Heart right ventricle (tissue), 16 donors: ENCODE data around the gene TMEM198. TPM values are rescaled to one million over a fixed set of nuclear protein-coding genes. Genes with fewer than 3 reads are reported as not detected.
A peak's percentile ranks its signal among the peaks of the same experiment; 100 is the strongest.

Experiments used
- ATAC-seq, 8 donors: fragments of 200-7000 bp; cut with Tn5 transposase; one replicate each; pipeline ENCODE4 v1.9.1; 2020; ENCODE audit warnings: mild to moderate bottlenecking in 8 of 8, moderate library complexity in 8 of 8, moderate number of reproducible peaks in 1 of 8
- DNase-seq, 2 donors: peaks; one replicate each; pipeline ENCODE4 v3.0.0-alpha.2; 2020
- H3K27ac ChIP-seq, 10 donors: fragments of 200-600 bp; sonication (generic) in 2 of 10; one replicate each; pipeline versions ENCODE4 v1.5.0 to v1.8.0; 2020 to 2022; ENCODE audit warnings: mild to moderate bottlenecking in 3 of 10
- H3K27me3 ChIP-seq, 7 donors: fragments of 200-600 bp; one replicate each; pipeline ENCODE4 v1.8.0; 2021 to 2022; ENCODE audit warnings: mild to moderate bottlenecking in 2 of 7
- H3K36me3 ChIP-seq, 9 donors: fragments of 200-600 bp; sonication (generic) in 1 of 9; one replicate each; pipeline versions ENCODE4 v1.5.0 to v1.8.0; 2020 to 2022; ENCODE audit warnings: mild to moderate bottlenecking in 2 of 9
- H3K4me1 ChIP-seq, 9 donors: fragments of 200-600 bp; sonication (generic) in 1 of 9; one replicate each; pipeline versions ENCODE4 v1.5.0 to v1.8.0; 2020 to 2022; ENCODE audit warnings: mild to moderate bottlenecking in 4 of 9
- H3K4me3 ChIP-seq, 10 donors: fragments of 200-600 bp; sonication (generic) in 2 of 10; one replicate each; pipeline versions ENCODE4 v1.5.0 to v1.8.0; 2020 to 2022; ENCODE audit warnings: mild to moderate bottlenecking in 7 of 10, moderate library complexity in 2 of 10
- H3K9me3 ChIP-seq, 11 donors: fragments of 200-600 bp in 10 of 11; sonication (generic) in 2 of 11; one replicate each; pipeline versions ENCODE4 v1.5.0 to v1.8.0; 2013 to 2022; ENCODE audit warnings: mild to moderate bottlenecking in 2 of 11, control low read depth in 1 of 11, moderate library complexity in 1 of 11
- CTCF ChIP-seq, 9 donors: fragments of 200-600 bp; sonication (generic) in 2 of 9; IDR thresholded peaks; one replicate each; pipeline versions ENCODE4 v1.5.0 to v1.8.0; 2021 to 2022; ENCODE audit warnings: antibody characterized with exemption in 9 of 9, mild to moderate bottlenecking in 5 of 9, moderate library complexity in 1 of 9
- WGBS, 2 donors: extraction: QIAGEN DNeasy Blood & Tissue Kit; methylation state at CpG; one replicate each; pipeline ENCODE4 v1.1.7; 2013; ENCODE audit warnings: inconsistent platforms in 1 of 2; 5-methylcytosine and 5-hydroxymethylcytosine counted together
- intact Hi-C, 10 donors: fragments of 100-400 bp; cut with DNase I; formaldehyde crosslinking; loops; one replicate each; pipeline versions ENCODE4 v1.11.1 to v1.14.2; 2022
- polyA plus RNA-seq, 2 donors: library from polyadenylated mRNA; stranded (reverse); fragments of 200-250 nt; gene quantifications; one replicate each; pipeline ENCODE4 v1.2.3, GENCODE V29; 2013
- total RNA-seq, 10 donors: library from RNA; stranded (reverse); fragmentation: NEBNext Ultra II Directional in 3 of 10; extraction: Animal tissue kit (Norgen Biotek cat#: 25700) in 3 of 10; gene quantifications; one replicate each; pipeline versions ENCODE4 v1.2.1 to v1.2.4, GENCODE V29; 2021 to 2023
- donor health status: Arrhythmogenic right ventricular cardiomyopathy.
- donor health status: ischemic (EF 13 %, LVEDD 7.1; RV severe dilation, severe dysfunction).
- donor health status: healthy with polysubstance abuse.
- donor health status: DM: no; HTN: yes; CAD: no.
- donor health status: DM: no; HTN: no; CAD: no.
- donor health status: ischemic (EF 25% LVEDD 6.9; RV normal size, moderate dysfunction).
- donor health status: ischemic (EF 25% LVEDD 5.7; RV mildly dilated, moderate dysfunction).
- donor health status: healthy.
- donor health status: DM: yes; HTN: yes; CAD: no.
- donor health status: Ischemic cardiomyopathy.
- donor health status: ischemic (EF 35%, LVEDD 5.7; RV mildly dilated, moderate dysfunction).
- donor health status: nonischemic (EF 11% LVEDD 7.7; RV severe dilation, severe dysfunction).
- donor health status: DM: yes; HTN: yes; CAD: no.
- donor health status: PGD.
- donor health status: ischemic (EF 29% LVEDD 5.4; RV normal size, mild dysfunction).
- donor health status: nonischemic (EF 23%, LVEDD 6.1; RV moderate dilation, normal function).

TMEM198 gene
- total and polyA plus RNA-seq, 12 donors: 0.59 to 10.7 (median 1.9) TPM

- 76 to 80% methylated on average over 17 of the region's 17 CpGs for WGBS, 2 donors
- intact Hi-C loops: no loop called here
- Histone ChIP-seq H3K36me3 (peaks cover 0 to 56% (median 31%) of the 10 kb centered on the region in 9 donors), H3K4me1 (peaks cover 0 to 37% (median 20%) of the 10 kb centered on the region in 9 donors), H3K9me3 (no peaks in the 10 kb centered on the region), H3K4me3 (no peak overlapping the region), H3K27me3 (peaks cover 0 to 33% (median 18%) of the 10 kb centered on the region in 7 donors), H3K27ac (no peak overlapping the region)
- ATAC-seq: no peak
- no peak for TF ChIP-seq CTCF (IDR thresholded peaks at IDR 0.05)
- no peak for DNase-seq
Observed at GRCh38 chr2:219506802-219507526, 36.9 kb upstream of the TMEM198 start.

GRCh38 chr2:219507581-219508443, 36.0 kb upstream of the TMEM198 start:
- Histone ChIP-seq H3K4me1 (peaks cover 0 to 45% (median 20%) of the 10 kb centered on the region in 9 donors), H3K36me3 (peaks cover 0 to 47% (median 31%) of the 10 kb centered on the region in 9 donors), H3K27me3 (peaks cover 0 to 42% (median 27%) of the 10 kb centered on the region in 7 donors), H3K4me3 (no peak overlapping the region), H3K9me3 (no peaks in the 10 kb centered on the region), H3K27ac (no peak overlapping the region)
- TF ChIP-seq CTCF (IDR thresholded peaks at IDR 0.05): no peak
- DNase-seq (no peak), ATAC-seq (peak in 6 of 8 donors; percentile 22 to 51 (median 32))
- intact Hi-C loops: no loop called here
- 42 to 51% methylated on average over 8 of the region's 8 CpGs for WGBS, 2 donors

GRCh38 chr2:219508444-219508734, 35.4 kb upstream of the TMEM198 start:
- DNase-seq (no peak), ATAC-seq (no peak)
- 61 to 62% methylated on average over 4 of the region's 4 CpGs for WGBS, 2 donors
- Histone ChIP-seq H3K4me3 (no peak overlapping the region), H3K4me1 (peaks cover 0 to 46% (median 20%) of the 10 kb centered on the region in 9 donors), H3K9me3 (no peaks in the 10 kb centered on the region), H3K27me3 (peaks cover 0 to 47% (median 33%) of the 10 kb centered on the region in 7 donors), H3K27ac (no peak overlapping the region), H3K36me3 (peaks cover 0 to 42% (median 30%) of the 10 kb centered on the region in 9 donors)
- TF ChIP-seq CTCF (IDR thresholded peaks at IDR 0.05): no peak
- intact Hi-C loops: no loop called here

GRCh38 chr2:219508971-219509779, 34.7 kb upstream of the TMEM198 start:
- Histone ChIP-seq H3K4me1 (peaks cover 2 to 52% (median 27%) of the 10 kb centered on the region in 9 donors), H3K27me3 (peaks cover 0 to 55% (median 41%) of the 10 kb centered on the region in 7 donors), H3K4me3 (peak overlapping the region in 1 of 10 donors; percentile 27), H3K27ac (no peak overlapping the region), H3K36me3 (peaks cover 0 to 34% (median 22%) of the 10 kb centered on the region in 9 donors), H3K9me3 (no peaks in the 10 kb centered on the region)
- no peak for TF ChIP-seq CTCF (IDR thresholded peaks at IDR 0.05)
- intact Hi-C loops: no loop called here
- DNase-seq: no peak
- 9 to 15% methylated on average over 13 to 14 of the region's 14 CpGs for WGBS, 2 donors
- peak in 7 of 8 donors; percentile 2 to 18 (median 9) for ATAC-seq
